ENCODE results near the gene FCHSD2.

Gene FCHSD2

DNA sequence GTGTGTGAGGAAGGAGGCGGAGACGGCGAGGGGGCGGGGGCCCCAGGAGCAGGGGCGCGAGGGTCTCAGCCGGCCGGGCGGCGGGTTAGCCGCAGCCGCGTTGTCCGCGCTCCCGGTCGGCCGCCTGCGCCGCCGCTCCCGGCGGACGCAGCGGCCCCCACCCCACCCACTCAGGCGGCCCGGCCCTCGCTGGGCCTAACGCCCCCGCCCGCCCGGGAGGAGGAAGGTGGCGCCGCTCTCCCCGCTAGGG, at the start of gene FCHSD2:
Gene FCHSD2 (minus strand): TSS at position 191 of the 250 bp plus-strand sequence. CDS start 441 bp downstream, outside the sequence.
- DNase-seq (ENCODE audit: low read depth, low spot score), result no peak

DNA sequence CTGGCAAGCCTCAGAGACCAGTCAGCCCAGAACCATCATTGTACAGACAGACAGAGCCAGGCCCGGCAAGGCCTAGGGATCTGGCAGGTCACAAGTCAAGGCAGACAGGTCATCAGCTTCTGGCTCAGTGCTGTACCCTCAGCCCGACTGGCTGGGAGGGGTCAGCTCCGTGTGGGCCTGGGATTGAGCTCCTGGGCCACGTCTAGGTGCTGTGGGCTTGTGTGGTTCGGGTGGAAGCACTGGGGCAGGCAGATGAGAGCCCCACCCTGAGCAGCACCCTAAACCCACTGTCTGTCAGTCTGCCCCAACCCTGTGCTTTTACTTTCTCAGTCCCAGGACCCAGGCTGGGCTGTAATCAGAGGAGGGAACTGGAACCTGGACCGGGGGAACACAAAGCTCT, 49.0 kb upstream of the FCHSD2 start:
- DNase-seq (ENCODE audit: low read depth, low spot score), result no peak
- no peak overlapping the region for H3K27ac ChIP-seq

More for the DNA sequence above, at the start of gene FCHSD2:
- peak within 1 kb of the TSS; percentile 84 for H3K27ac ChIP-seq

DNA sequence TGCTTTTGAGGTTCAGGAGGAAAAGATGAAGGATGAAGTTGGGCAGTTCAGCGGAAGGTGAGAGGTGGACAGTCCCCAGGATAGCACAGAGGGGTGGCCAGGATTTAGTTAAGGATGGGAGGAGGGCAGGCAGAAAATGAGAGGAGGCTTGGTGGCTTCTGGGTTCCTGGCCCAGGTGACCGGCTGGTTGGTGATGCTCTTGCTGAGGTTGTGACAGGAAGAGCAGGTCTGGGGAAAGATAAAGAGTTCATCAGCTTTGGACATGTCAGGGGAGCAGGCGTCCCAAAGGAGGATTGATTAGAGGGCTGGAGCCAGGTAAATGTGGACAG, 48.4 kb upstream of the FCHSD2 start:
- DNase-seq (ENCODE audit: low read depth, low spot score), result no peak

DNA sequence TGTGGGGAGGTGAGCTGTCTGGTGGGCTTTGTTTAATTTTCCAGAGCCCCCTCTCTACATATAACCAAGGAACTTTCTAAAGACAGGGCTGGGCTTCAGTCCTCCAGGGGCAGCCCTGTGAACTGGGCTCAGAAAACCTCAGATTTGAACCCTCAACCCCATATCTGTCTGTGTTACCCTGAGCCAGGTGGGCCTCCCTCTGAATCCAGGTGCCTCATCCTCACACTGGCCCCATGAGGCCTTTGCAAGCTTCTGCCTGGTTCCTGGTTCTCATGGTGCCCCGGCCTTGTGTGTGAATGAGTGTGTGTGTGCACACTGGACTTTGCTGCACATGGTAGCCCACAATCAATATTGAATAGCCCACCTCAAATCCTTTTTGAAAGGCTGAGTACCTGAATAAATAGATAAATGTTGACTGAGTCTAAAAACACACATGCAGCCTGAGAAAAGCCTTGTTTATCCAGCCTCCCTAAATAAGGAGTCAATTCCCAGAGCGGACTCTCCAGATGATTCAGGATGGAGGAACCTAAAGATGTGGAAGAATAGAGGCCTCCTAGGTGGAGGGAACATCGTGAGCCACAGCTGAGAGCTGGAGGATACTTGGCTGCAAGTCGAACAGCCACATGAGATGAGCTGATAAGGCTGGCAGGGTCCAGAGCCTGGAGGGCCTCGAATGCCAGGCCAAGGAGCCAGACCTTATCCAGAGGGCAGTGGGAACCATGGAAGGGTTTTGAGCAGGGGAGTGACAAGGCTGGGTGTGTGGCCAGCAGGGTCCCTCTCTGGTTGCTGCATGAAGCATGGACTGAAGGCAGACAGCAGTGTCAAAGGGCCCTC, 47.8 kb upstream of the FCHSD2 start:
- H3K27ac ChIP-seq, result no peak overlapping the region

More for the DNA sequence above, 48.4 kb upstream of the FCHSD2 start:
- no peak overlapping the region for H3K27ac ChIP-seq

GRCh38 chr11:73189315-73189714, 47.2 kb upstream of the FCHSD2 start:
- no peak overlapping the region for H3K27ac ChIP-seq
- DNase-seq (ENCODE audit: low read depth, low spot score), result no peak

More for the DNA sequence above, 47.8 kb upstream of the FCHSD2 start:
- no peak for DNase-seq (ENCODE audit: low read depth, low spot score)

DNA sequence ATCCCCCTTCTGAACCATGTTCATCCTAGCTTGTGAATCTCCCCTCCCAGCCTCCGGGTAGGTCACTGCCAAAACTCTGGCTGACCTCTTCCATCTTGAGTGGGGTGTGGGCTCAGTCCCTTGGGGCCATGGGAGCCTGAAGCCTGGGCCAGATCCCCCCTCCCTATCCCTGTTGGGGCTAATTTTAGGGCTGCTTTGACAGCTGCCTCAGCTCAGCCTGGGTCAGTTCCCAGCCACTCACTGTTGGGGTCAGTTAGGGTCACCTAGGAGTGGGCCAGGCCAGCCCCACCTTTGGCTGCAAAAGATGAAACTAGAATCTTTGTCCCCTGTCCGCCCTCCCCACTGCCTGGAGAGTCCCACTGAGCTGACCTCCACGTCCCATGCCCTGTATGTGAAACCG, 46.2 kb upstream of the FCHSD2 start:
- peak overlapping the region; percentile 99 for H3K27ac ChIP-seq
- no peak for DNase-seq (ENCODE audit: low read depth, low spot score)

GRCh38 chr11:73187854-73188253, 45.7 kb upstream of the FCHSD2 start:
- no peak for DNase-seq (ENCODE audit: low read depth, low spot score)
- peak overlapping the region; percentile 99 for H3K27ac ChIP-seq

DNA sequence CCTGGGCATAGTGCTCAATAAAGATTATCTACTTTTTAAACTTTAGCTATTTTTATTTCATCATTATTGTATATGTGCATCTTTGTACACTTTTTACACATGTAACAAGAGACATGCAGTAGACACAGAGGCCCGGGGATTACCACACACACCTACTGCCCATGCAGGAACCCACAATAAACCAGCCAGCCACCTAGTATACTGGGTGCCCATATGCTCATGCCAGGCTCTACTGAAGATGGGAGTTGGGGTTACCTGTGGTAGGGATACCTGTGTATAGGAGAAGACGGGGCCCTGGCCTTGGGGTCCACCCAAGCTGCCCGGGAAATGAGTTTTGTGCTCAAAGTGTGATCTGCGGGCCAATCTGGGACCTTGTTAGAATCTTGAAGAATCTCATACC, 44.8 kb upstream of the FCHSD2 start:
- DNase-seq (ENCODE audit: low read depth, low spot score), result no peak
- H3K27ac ChIP-seq, result peak overlapping the region; percentile 99

GRCh38 chr11:73186294-73186850, 44.3 kb upstream of the FCHSD2 start:
- peak overlapping the region; percentile 99 for H3K27ac ChIP-seq
- DNase-seq (ENCODE audit: low read depth, low spot score), result peak; percentile 89

GRCh38 chr11:73185680-73186293, 43.7 kb upstream of the FCHSD2 start:
- DNase-seq (ENCODE audit: low read depth, low spot score), result no peak
- H3K27ac ChIP-seq, result peak overlapping the region; percentile 99

DNA sequence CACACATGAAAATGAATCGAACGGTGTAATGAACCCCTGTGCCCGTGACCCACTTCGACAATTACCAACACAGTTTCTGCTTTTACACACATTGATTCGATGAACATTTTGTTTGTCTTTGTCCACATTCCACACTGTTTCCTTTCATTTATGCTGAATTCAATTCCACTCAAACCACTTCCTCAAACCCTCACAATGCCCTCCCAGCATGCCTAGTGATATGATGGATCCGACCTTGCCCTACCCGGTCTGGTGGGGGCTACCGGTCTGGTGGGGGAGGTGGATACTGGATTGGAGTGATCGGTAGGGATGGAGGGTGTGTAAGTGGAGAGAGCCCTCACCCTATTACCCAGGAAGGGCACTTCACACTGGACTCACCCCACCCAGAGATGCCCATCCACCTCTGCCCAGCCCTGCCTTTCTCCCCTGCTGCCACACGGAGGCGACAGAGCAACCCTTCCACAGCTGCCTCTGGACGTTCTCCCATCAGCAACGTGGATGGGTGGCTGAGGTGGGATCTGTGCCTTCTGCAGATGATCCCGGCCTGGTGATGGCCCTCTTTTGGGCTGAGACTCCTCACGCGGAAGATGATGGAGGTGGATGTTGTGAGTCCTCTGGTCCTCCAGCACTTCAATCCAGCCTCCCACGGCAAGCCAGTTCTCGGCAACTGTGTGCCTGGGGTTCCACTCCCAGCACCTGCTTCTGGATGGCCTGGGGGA, 43.0 kb upstream of the FCHSD2 start:
- peak overlapping the region; percentile 99 for H3K27ac ChIP-seq
- no peak for DNase-seq (ENCODE audit: low read depth, low spot score)

GRCh38 chr11:73182824-73183321, 40.8 kb upstream of the FCHSD2 start:
- DNase-seq (ENCODE audit: low read depth, low spot score), result no peak
- H3K27ac ChIP-seq, result no peak overlapping the region

DNA sequence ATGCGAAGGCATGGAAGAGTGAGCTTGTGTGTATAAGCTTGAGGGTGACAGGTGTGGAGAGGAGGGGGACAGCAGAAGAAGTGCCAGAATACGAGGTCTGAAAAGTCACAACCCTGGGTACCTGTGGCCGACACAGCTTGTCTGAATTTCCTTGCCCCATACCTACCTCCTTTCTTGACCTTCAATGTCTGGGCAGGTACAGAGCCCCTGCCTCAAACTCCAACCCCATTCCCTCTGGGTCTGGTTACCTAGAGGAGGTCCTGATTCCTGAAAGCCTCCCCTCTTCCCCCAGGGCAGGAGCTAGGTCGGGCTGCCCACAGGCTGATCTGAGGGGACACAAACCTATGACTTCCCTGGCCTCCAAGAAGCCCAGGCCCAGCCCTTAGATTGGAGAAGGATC, 36.6 kb upstream of the FCHSD2 start:
- no peak overlapping the region for H3K27ac ChIP-seq
- no peak for DNase-seq (ENCODE audit: low read depth, low spot score)

GRCh38 chr11:73177778-73178539, 35.8 kb upstream of the FCHSD2 start:
- DNase-seq (ENCODE audit: low read depth, low spot score), result no peak
- peak overlapping the region; percentile 59 for H3K27ac ChIP-seq

DNA sequence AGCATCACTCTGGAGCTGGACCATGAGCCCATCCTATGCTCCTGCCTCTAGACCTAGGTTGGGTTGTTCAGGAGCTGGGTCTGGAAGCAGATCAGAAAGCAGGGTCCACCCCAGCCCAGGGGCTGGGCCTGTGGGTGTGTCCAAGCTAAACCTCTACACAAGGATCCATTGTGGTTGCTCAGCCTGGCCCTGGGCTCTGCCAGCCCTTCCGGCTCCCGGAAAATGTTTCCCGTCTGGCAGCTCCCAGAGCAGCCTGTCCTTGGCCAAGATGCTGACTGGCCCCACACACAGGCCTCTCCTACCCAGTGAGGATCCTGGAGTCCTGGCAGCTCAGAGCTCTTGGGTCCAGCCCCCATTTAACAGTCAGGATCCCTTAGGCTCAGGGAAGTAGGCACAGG, 35.3 kb upstream of the FCHSD2 start:
- DNase-seq (ENCODE audit: low read depth, low spot score), result no peak
- H3K27ac ChIP-seq, result peak overlapping the region; percentile 59

- no peak for DNase-seq (ENCODE audit: low read depth, low spot score)
- H3K27ac ChIP-seq, result peak overlapping the region; percentile 59
Measured at GRCh38 chr11:73176874-73177155, 34.7 kb upstream of the FCHSD2 start.

DNA sequence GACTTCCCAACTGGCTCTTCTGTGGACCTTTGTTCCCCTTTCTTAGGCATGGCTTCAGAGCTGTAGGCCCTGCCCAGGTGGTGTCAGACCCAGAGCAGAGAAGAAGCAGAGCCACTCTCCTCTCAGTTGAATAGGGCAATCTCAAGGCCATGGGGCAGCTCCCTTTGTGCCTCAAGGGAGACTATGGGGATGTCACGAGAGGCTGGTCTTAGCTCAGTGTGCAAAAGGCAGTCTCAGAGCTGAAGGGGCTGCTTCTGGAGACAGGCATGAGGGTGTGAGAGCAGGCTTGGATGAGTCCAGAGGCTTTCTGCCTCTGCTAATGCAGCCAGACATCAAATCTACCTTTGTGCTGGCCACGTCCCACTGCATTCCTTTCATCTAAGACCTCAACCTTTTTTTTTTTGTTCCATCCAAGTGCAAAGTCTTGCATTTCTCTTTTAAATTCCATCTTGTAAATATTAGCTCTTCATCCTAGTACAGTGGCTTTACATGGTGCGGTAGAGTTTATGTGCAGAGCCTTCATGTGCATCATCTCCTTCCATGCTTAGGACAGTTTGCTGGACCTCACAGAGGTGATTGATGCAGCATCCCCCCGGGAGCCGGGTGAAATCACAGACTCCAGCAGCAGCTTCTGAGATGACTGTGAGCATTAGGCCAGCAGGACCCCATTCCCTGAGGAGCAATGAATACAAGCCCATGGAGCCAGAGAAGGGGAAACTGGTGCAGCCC, 34.2 kb upstream of the FCHSD2 start:
- no peak for DNase-seq (ENCODE audit: low read depth, low spot score)
- no peak overlapping the region for H3K27ac ChIP-seq

DNA sequence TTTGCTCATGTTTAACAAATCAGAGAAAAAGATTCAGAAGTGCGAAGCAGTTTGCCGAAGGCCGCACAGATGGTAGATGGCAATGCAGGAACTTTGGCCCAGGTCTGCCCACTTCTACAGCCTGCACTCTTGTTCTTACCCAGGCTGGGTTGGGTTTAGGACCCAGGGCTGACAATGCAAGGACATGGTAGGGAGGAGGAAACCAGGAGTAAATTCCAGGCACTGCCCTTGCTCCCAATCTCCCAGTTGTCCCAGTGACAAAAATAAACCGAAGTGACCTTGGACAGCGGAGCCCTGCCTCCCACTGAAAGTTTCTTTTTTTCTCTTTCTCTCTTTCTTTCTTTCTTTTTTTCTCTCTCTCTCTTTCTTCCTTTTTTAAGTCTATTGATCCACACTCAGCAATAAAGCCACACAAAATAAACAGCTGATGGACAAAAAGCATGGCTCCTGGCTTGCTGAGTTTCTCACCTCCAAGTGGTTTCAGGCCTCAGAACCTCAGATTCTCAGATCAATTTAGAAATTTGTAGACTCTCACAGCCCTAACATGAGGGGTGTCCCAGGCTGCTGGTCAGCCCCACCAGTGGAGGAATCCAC, 33.5 kb upstream of the FCHSD2 start:
- no peak for DNase-seq (ENCODE audit: low read depth, low spot score)
- H3K27ac ChIP-seq, result no peak overlapping the region

- no peak for DNase-seq (ENCODE audit: low read depth, low spot score)
- H3K27ac ChIP-seq, result no peak overlapping the region
Measured at GRCh38 chr11:73174495-73174791, 32.3 kb upstream of the FCHSD2 start.

All from epithelial cell of prostate (primary cell).